ENCODE results near the gene UBE3A. TPM values are rescaled to one million over a fixed set of nuclear protein-coding genes. Genes with fewer than 3 reads are reported as not detected.
"Not testable (repeated sequence)": the region's sequence is repeated elsewhere in the genome, so short reads cannot be mapped to it uniquely, and the experiment has no call there.

UBE3A gene
- total RNA-seq, 2 donors from 2014 or later = 107 to 121 TPM

DNA sequence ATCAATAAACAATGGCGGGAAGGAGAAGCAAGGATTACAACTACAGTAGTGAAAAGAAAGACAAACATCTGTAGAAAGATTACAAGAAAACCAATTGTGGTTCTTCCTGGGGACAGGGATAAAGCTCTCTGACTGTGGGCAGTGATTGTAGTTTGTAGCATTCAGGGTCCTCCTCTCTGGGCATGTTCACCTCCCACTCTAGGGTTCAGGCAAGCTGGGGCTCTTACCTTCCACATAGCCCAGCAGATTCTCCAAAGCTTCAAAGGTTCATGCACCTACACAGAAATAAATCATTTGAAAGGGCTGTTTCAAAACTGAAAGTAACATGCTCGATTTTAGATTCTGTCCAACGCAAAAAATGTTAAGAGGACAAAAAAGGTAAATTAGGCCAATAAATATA lies 17.4 kb upstream of the UBE3A start:
- peak overlapping the region; percentile 94 for H3K27ac Mint-ChIP-seq
- peaks cover 3% of the 10 kb centered on the region in 2 donors for H3K36me3 Mint-ChIP-seq (ENCODE audit: insufficient read depth in 2 of 2)
- H3K4me3 Mint-ChIP-seq = no peak overlapping the region
- ATAC-seq (replicated peaks in 1 of 2) (no peak), DNase-seq (no peak)
- no peaks in the 10 kb centered on the region for H3K27me3 Mint-ChIP-seq (ENCODE audit: low read depth)
- H3K4me1 Mint-ChIP-seq (ENCODE audit: low read depth) = peaks cover 5% of the 10 kb centered on the region
- peaks cover 3% of the 10 kb centered on the region in 2 donors for H3K9me3 Mint-ChIP-seq

DNA sequence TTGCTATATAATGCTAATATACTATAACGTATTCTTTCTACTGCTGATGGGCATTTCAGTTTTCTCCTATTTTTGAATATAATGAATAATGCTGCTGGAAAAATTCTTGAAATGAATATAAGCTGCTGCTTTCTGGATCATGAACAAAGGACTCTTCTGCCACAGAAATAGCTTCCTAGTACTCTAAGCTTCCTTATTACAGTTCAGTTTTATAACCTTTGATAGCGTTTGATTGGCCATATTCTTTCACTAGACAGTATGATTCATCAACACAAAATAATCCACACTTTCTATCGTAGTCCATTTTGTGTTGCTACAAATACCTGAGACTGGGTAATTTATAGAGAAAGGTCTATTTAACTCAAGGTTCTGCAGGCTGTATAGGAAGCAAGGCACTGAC lies 16.4 kb upstream of the UBE3A start:
- Mint-ChIP-seq H3K4me1 (ENCODE audit: low read depth) (peaks cover 5% of the 10 kb centered on the region), H3K9me3 (peaks cover 6 to 7% of the 10 kb centered on the region in 2 donors), H3K4me3 (no peak overlapping the region), H3K27me3 (ENCODE audit: low read depth) (no peaks in the 10 kb centered on the region), H3K27ac (no peak overlapping the region), H3K36me3 (ENCODE audit: insufficient read depth in 2 of 2) (peaks cover 5% of the 10 kb centered on the region in 2 donors)
- no peak for DNase-seq
- ATAC-seq (replicated peaks in 1 of 2) = no peak

DNA sequence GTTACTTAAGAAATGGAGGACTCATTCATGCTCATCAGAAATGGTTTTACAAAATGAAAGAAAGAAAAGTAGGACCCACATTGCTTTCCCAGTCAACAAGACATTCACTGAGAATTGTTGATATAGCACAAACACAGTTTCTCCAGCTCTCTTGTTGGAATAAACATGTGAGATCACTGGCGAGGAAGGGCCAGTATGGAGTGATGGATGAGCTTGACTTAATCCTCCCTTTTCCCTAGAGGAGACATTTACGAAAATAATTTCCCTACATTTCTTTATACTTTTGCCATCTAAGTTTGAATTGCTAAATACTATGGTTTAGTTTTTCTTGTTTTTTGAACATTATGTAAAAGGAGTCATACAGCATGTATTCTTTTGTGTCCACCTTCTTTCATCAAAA lies 15.9 kb upstream of the UBE3A start:
- DNase-seq (no peak), ATAC-seq (replicated peaks in 1 of 2) (no peak)
- peaks cover 5% of the 10 kb centered on the region for H3K4me1 Mint-ChIP-seq (ENCODE audit: low read depth)
- H3K36me3 Mint-ChIP-seq (ENCODE audit: insufficient read depth in 2 of 2) = peaks cover 5% of the 10 kb centered on the region in 2 donors
- H3K9me3 Mint-ChIP-seq = peaks cover 6 to 7% of the 10 kb centered on the region in 2 donors
- no peaks in the 10 kb centered on the region for H3K27me3 Mint-ChIP-seq (ENCODE audit: low read depth)
- H3K27ac Mint-ChIP-seq = no peak overlapping the region
- H3K4me3 Mint-ChIP-seq = no peak overlapping the region

DNA sequence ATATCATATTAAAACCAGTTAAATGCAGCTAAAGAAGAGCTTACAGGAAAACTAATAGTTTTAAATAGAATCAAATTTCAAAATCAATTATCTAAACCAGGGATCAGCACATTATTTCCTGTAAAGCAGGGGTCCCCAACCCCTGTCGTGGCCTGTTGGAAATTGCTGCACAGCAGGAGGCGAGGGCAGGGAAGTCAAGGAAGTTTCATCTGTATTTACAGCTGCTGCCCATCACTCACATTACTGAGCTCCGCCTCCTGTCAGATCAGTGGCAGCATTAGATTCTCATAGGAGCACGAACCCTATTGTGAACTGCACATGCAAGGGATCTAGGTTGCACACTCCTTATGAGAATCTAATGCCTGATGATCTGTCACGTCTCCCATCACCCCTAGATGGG lies 14.4 kb upstream of the UBE3A start:
- ATAC-seq (replicated peaks in 1 of 2) = not testable (repeated sequence)

DNA sequence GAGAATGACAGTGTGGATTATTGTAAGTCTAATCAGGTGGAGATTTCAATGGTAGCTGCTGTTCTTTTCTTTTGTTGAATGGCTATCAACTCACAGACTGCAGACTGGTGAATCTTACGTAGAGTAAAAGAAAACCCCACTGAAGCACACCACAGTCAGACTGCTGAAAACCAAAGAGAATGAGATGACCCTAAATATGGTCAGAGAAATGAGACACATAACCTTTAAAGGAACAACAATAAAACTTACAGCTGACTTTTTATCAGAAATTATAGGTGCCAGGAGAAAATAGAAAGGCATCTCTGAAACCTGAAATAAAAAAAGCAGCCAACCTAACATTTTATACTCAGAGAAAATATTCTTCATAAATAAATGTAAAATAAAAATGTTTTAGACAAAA lies 12.7 kb upstream of the UBE3A start:
- Mint-ChIP-seq H3K27me3 (ENCODE audit: low read depth) (peaks cover 8% of the 10 kb centered on the region), H3K4me3 (no peak overlapping the region), H3K4me1 (ENCODE audit: low read depth) (peaks cover 5% of the 10 kb centered on the region), H3K27ac (no peak overlapping the region), H3K9me3 (peaks cover 6 to 7% of the 10 kb centered on the region in 2 donors), H3K36me3 (ENCODE audit: insufficient read depth in 2 of 2) (peaks cover 5 to 7% of the 10 kb centered on the region in 2 donors)
- no peak for ATAC-seq (replicated peaks in 1 of 2)
- DNase-seq = no peak

More for the DNA sequence above, 14.4 kb upstream of the UBE3A start:
- H3K4me1 Mint-ChIP-seq (ENCODE audit: low read depth); H3K36me3 Mint-ChIP-seq (ENCODE audit: insufficient read depth in 2 of 2); DNase-seq; H3K9me3 Mint-ChIP-seq; H3K27ac Mint-ChIP-seq; H3K27me3 Mint-ChIP-seq (ENCODE audit: low read depth); H3K4me3 Mint-ChIP-seq: not testable (repeated sequence)

- ATAC-seq (replicated peaks in 1 of 2) (no peak), DNase-seq (no peak)
- H3K36me3 Mint-ChIP-seq (ENCODE audit: insufficient read depth in 2 of 2) = peaks cover 5 to 7% of the 10 kb centered on the region in 2 donors
- peaks cover 8% of the 10 kb centered on the region for H3K27me3 Mint-ChIP-seq (ENCODE audit: low read depth)
- peaks cover 6 to 7% of the 10 kb centered on the region in 2 donors for H3K9me3 Mint-ChIP-seq
- H3K4me1 Mint-ChIP-seq (ENCODE audit: low read depth) = no peaks in the 10 kb centered on the region
- H3K27ac Mint-ChIP-seq = no peak overlapping the region
- H3K4me3 Mint-ChIP-seq = no peak overlapping the region
These were observed 11.3 kb upstream of the UBE3A start for GRCh38 chr15:25450163-25450562.

- no peak for ATAC-seq (replicated peaks in 1 of 2)
- Mint-ChIP-seq H3K4me3 (no peak overlapping the region), H3K27ac (no peak overlapping the region), H3K9me3 (peaks cover 2% of the 10 kb centered on the region in 2 donors), H3K4me1 (ENCODE audit: low read depth) (no peaks in the 10 kb centered on the region), H3K36me3 (ENCODE audit: insufficient read depth in 2 of 2) (peaks cover 2 to 4% of the 10 kb centered on the region in 2 donors), H3K27me3 (ENCODE audit: low read depth) (peaks cover 14% of the 10 kb centered on the region)
- DNase-seq = no peak
These were observed 7.3 kb upstream of the UBE3A start for GRCh38 chr15:25446076-25446475.

- no peaks in the 10 kb centered on the region for H3K4me1 Mint-ChIP-seq (ENCODE audit: low read depth)
- ATAC-seq (replicated peaks in 1 of 2) (no peak), DNase-seq (no peak)
- H3K27ac Mint-ChIP-seq = no peak overlapping the region
- peaks cover 14% of the 10 kb centered on the region for H3K27me3 Mint-ChIP-seq (ENCODE audit: low read depth)
- H3K36me3 Mint-ChIP-seq (ENCODE audit: insufficient read depth in 2 of 2) = peaks cover 2 to 4% of the 10 kb centered on the region in 2 donors
- H3K9me3 Mint-ChIP-seq = peaks cover 0 to under 1% of the 10 kb centered on the region in 2 donors
- no peak overlapping the region for H3K4me3 Mint-ChIP-seq
These were observed 6.6 kb upstream of the UBE3A start for GRCh38 chr15:25445412-25445811.

DNA sequence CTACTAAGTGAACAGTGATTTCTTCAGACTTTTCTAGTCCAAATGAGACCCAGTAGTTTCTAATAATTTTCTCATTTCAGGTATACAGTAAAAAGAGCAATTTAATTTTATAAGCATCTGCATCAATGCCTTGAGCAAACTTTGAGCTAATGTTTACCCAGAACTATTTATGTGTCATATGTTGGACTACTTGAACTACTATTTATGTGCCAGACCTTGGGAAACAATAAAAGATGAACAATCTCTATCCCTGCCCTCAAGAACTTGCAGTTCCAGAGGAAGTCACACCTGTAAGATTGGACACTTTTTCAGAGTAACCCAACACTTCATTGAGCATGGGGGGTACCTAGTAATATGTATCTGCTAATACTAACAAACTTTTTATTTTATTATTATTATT lies 2.3 kb upstream of the UBE3A start:
- no peak overlapping the region for H3K27ac Mint-ChIP-seq
- H3K27me3 Mint-ChIP-seq (ENCODE audit: low read depth) = peaks cover 6% of the 10 kb centered on the region

GRCh38 chr15:25439369-25439836 lies 579 bp upstream of the UBE3A start:
- Mint-ChIP-seq H3K36me3 (ENCODE audit: insufficient read depth in 2 of 2) (peaks cover 4 to 8% of the 10 kb centered on the region in 2 donors), H3K27ac (peak overlapping the region; percentile 95), H3K27me3 (ENCODE audit: low read depth) (peaks cover 3% of the 10 kb centered on the region), H3K9me3 (no peaks in the 10 kb centered on the region), H3K4me1 (ENCODE audit: low read depth) (peaks cover 32% of the 10 kb centered on the region), H3K4me3 (peak overlapping the region; percentile 90 to 94)
- DNase-seq = peak; percentile 19 to 31
- ATAC-seq (replicated peaks in 1 of 2) = peak; percentile 6 to 8

More for the DNA sequence above, 2.3 kb upstream of the UBE3A start:
- Mint-ChIP-seq H3K36me3 (ENCODE audit: insufficient read depth in 2 of 2) (peaks cover 4 to 8% of the 10 kb centered on the region in 2 donors), H3K4me1 (ENCODE audit: low read depth) (peaks cover 18% of the 10 kb centered on the region), H3K4me3 (peak overlapping the region in 1 of 2 donors; percentile 20), H3K9me3 (no peaks in the 10 kb centered on the region)
- no peak for ATAC-seq (replicated peaks in 1 of 2)
- no peak for DNase-seq

- ATAC-seq (replicated peaks in 1 of 2) (peak; percentile 41 to 49), DNase-seq (peak; percentile 68 to 71)
- H3K4me1 Mint-ChIP-seq (ENCODE audit: low read depth) = peaks cover 38% of the 10 kb centered on the region
- peaks cover 4 to 8% of the 10 kb centered on the region in 2 donors for H3K36me3 Mint-ChIP-seq (ENCODE audit: insufficient read depth in 2 of 2)
- H3K27ac Mint-ChIP-seq = peak overlapping the region; percentile 91
- H3K9me3 Mint-ChIP-seq = no peaks in the 10 kb centered on the region
- peak overlapping the region; percentile 90 to 91 for H3K4me3 Mint-ChIP-seq
- no peaks in the 10 kb centered on the region for H3K27me3 Mint-ChIP-seq (ENCODE audit: low read depth)
These were observed 835 bp downstream of the UBE3A start for GRCh38 chr15:25437777-25438600.

DNA sequence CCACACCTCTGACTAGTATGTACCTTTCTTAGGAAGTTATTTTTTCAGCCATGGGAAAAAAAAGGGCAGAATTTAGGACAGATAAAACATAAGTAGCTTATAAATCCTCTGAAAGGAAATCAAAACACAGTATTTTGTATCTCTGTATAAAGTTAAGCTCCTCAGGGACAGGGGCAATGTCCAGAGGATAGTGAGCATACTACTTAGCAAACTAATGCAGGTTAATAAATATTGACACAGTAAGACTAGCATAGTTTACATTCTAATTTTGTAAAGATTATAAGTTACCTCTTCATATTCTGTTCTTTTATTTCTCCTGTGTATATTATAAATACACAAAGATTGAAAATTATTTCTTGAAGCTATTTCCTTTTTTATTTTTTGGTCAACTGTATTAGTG lies 2.1 kb downstream of the UBE3A start:
- Mint-ChIP-seq H3K4me1 (ENCODE audit: low read depth) (peaks cover 43% of the 10 kb centered on the region), H3K27ac (peak overlapping the region; percentile 91), H3K36me3 (ENCODE audit: insufficient read depth in 2 of 2) (peaks cover 4 to 8% of the 10 kb centered on the region in 2 donors), H3K27me3 (ENCODE audit: low read depth) (no peaks in the 10 kb centered on the region), H3K4me3 (peak overlapping the region; percentile 90 to 91), H3K9me3 (no peaks in the 10 kb centered on the region)
- ATAC-seq (replicated peaks in 1 of 2) = no peak
- no peak for DNase-seq

GRCh38 chr15:25435474-25436243 lies 3.2 kb downstream of the UBE3A start:
- ATAC-seq (replicated peaks in 1 of 2) = no peak
- no peaks in the 10 kb centered on the region for H3K27me3 Mint-ChIP-seq (ENCODE audit: low read depth)
- H3K4me3 Mint-ChIP-seq = peak overlapping the region; percentile 70 to 84
- peak overlapping the region; percentile 71 for H3K27ac Mint-ChIP-seq
- no peaks in the 10 kb centered on the region for H3K9me3 Mint-ChIP-seq
- peaks cover 4 to 10% of the 10 kb centered on the region in 2 donors for H3K36me3 Mint-ChIP-seq (ENCODE audit: insufficient read depth in 2 of 2)
- DNase-seq = no peak
- H3K4me1 Mint-ChIP-seq (ENCODE audit: low read depth) = peaks cover 51% of the 10 kb centered on the region

Data from activated T-cell treated with anti-CD3 and anti-CD28 coated beads, Interleukin-2, amount 50 U/mL, for 72 hours (primary cell).